GM18507 (cell line): ENCODE measurements around the gene JMJD1C.

ENCODE experiments used
- DNase-seq: peaks from one replicate; pipeline ENCODE4 v3.0.0; 2011; ENCODE audit warnings: low read depth; ENCODE audit not compliant: insufficient read length; ENCODE audit errors: extremely low spot score
- FAIRE-seq: peaks from 2 replicates; lab custom pipeline; 2011; peaks lifted over from hg19 to GRCh38; lab: Jason Lieb, UNC

JMJD1C gene

GRCh38 chr10:63487990-63488389 is 22.2 kb upstream of the JMJD1C start:
- no peak for FAIRE-seq

GRCh38 chr10:63483983-63484382 is 18.2 kb upstream of the JMJD1C start:
- DNase-seq: no peak
- no peak for FAIRE-seq

More at GRCh38 chr10:63487990-63488389, 22.2 kb upstream of the JMJD1C start:
- no peak for DNase-seq

GRCh38 chr10:63481815-63482421 is 16.1 kb upstream of the JMJD1C start:
- FAIRE-seq (no peak), DNase-seq (no peak)

DNA sequence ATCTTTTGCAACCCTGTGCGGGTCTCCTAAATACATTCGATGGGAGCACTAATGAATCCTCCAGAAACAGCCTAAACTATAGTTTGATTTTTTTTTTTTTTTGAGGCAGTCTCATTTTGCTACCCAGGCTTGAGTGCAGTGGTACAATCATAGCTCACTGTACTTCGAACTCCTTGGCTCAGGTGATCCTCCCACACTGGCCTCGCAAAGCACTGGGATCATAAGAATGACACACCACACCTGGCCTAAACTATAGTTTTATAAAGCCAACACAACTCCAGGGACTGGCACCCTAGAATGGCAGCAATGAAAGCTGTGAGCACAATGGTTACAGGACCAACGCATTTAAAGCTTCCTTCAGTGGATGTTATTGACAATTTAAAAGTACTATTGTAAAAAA is 14.5 kb upstream of the JMJD1C start:
- no peak for FAIRE-seq

GRCh38 chr10:63478564-63478963 is 12.8 kb upstream of the JMJD1C start:
- no peak for FAIRE-seq
- no peak for DNase-seq

More for the DNA sequence above, 14.5 kb upstream of the JMJD1C start:
- DNase-seq: no peak

DNA sequence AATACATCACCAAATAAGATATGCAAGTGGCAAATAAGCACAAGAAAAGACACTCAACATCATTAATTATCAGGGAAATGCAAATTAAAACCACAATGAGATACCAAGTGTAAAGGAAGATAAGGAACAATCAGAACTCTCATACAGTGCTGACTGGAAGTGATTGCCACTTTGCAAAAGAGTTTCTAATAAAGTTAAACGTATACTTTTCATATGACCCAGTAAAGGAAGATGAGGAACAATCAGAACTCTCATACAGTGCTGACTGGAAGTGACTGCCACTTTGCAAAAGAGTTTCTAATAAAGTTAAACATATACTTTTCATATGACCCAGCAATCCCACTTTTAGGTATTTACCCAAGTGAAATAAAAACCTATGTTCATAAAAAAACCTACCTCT is 12.2 kb upstream of the JMJD1C start:
- DNase-seq (no peak), FAIRE-seq (no peak)

DNA sequence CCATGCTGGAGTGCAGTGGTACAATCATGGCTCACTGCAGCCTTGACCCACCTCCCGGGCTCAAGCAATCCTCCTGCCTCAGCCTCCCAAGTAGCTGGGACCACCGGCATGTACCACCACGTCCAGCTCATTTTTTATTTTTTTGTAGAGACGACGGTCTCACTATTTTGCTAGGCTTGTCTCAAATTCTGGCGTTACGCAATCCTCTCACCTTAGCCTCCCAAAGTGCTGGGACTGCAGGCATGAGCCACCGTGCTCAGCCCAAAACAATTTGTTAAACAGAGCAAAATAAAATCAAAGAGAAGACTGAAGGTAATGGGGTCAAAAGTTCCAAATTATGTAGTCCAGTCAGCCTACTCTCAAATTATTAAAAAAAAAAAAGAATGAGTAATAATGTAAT is 8.7 kb upstream of the JMJD1C start:
- DNase-seq (no peak), FAIRE-seq (no peak)

- no peak for FAIRE-seq
- no peak for DNase-seq
Measured at GRCh38 chr10:63470928-63471327, 5.2 kb upstream of the JMJD1C start.

DNA sequence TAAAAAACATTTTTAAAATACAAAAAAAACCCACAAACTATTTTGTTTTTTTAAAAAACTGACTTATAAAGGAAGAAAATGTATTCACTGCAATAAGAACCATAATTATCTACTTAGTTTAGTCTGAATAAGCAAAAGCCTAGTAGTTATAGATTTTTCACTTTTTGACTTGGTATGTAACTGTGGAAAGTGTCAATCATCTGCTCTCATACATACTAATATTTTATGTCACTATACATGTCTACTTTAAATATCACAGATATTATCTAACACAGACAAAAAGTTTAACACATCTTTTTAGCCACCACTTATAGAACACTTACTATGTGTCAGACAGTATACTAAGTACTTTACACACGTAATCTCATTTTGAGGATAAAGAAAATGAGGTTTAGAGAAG is 3.2 kb upstream of the JMJD1C start:
- DNase-seq: no peak
- FAIRE-seq: no peak

- FAIRE-seq: no peak
- no peak for DNase-seq
Measured at GRCh38 chr10:63467841-63468240, 2.1 kb upstream of the JMJD1C start.

- peak; percentile 15 for FAIRE-seq
Measured at GRCh38 chr10:63466144-63466935, 563 bp upstream of the JMJD1C start.

DNA sequence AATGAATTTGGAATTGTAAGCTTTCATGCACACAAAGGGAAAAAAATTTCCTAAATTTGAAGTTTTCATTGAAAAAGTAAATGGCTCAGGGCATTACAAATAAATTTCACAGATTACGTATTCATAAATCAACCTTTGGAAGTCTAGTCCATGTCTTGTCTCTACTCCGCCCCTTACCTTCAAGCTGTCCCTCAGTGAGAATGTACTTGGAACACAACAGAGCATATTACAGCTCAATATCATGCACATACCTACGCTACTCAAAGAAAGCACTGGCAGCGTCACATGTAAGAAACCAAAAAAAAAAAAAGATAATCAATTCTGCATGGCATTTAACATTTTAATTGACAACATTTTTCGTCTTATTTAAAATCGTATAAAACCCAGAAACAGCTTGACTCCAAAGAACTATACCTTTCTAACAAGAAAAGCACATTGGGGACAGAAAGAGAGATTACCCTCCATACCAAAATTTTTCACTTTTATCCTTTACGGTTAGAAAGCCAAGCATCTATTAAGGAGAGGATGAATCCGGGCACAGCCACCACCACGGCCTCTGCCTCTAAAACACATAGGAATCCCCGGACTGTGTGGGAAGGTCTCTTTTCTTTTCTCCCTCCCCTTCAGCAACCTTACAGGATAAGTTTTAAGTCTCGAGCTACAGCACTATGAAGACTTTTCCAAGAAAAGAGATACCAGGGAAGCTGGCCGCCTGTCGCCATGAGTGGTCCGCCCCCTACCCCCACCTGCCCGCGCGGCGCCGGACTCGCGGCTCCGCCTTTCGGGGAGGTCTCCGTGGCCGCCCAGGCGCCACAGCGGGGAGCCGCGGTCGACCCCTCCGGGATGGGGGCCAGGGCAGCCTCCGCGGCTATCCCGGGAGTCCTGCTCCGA is 1.1 kb downstream of the JMJD1C start:
- FAIRE-seq (peak; percentile 49), DNase-seq (no peak)

More at GRCh38 chr10:63466144-63466935, 563 bp upstream of the JMJD1C start:
- peak; percentile 12 for DNase-seq

DNA sequence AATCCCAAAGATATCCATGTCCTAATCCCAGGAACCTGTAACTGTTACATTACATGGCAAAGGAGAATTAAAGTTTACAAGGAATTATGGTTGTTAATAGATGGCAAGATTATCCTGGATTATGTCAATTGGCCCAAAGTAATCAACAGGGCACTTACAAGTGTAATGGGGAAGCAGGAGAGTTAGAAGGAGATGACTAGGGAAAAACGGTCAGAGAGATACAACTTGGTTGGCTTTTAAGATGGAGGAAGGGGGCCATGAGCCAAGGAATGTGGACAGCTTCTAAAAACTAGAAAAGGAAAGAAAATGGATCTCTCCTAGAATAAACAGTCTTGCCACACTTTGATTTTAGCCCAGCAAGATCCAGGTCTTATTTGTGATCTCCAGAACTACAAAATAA is 3.3 kb downstream of the JMJD1C start:
- DNase-seq (no peak), FAIRE-seq (no peak)

DNA sequence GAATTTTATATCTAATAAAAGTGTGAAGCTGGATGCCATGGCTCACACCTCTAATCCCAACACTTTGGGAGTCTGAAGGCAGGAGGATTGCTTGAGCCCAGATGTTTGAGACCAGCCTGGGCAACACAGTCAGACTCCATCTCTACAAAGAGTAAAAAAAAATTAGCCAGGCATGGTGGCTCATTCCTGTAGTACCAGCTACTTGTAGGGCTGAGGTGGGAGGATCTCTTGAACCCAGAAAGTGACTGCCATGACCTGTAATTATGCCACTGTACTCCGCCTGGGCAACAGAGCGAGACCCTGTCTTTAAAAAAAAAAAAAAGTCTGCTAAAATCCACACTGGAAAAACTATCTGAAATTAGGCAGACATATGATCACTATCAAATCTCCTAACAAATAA is 7.6 kb downstream of the JMJD1C start:
- FAIRE-seq (no peak), DNase-seq (no peak)

GRCh38 chr10:63457594-63457993 is 8.2 kb downstream of the JMJD1C start:
- DNase-seq (no peak), FAIRE-seq (no peak)

GRCh38 chr10:63456437-63457210 is 9.2 kb downstream of the JMJD1C start:
- DNase-seq (no peak), FAIRE-seq (peak; percentile 46)

DNA sequence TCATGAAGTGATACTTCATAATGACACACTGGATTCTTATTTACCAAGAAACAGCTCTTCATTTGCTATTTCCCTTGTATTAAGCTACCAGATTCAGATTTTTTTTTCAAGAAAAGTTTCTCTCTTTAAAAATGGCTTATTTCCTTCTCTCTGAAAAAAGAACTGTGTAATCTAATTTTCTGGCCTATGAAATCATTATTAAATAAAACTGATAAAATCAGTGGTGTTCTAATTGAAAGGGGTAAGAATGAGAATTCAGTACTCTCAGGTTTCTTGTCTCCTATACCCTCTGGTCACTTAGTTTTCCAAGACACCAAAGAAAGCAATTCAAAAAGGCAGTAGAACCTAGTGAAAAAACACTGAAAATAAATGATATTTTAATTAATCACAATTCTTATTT is 10.3 kb downstream of the JMJD1C start:
- FAIRE-seq: no peak
- no peak for DNase-seq

- FAIRE-seq: no peak
Measured at GRCh38 chr10:63454631-63455030, 11.1 kb downstream of the JMJD1C start.

DNA sequence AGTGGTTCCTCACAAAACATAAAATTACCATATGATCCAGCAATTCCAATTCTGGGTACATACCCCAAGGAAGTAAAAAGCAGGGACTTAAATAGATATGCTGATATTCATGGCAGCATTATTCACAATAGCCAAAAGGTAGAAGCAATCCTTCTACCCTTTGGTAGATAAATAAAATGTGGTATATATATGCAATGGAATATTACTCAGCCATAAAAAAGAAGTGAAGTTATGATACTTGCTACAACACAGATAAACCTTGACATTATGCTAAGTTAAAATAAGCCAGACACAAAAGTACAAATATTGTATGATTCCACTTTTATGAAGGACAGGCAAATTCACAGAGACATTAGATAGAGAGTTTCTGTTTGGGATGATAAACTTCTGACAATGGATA is 13.3 kb downstream of the JMJD1C start:
- FAIRE-seq (no peak), DNase-seq (no peak)

More at GRCh38 chr10:63454631-63455030, 11.1 kb downstream of the JMJD1C start:
- DNase-seq: no peak
